Measurements from ENCODE around the gene RUSC1. TPM values are rescaled to one million over a fixed set of nuclear protein-coding genes. Genes with fewer than 3 reads are reported as not detected.

Gene RUSC1
- total RNA-seq, 1 experiment from 2014 or later: 80.3 TPM

DNA sequence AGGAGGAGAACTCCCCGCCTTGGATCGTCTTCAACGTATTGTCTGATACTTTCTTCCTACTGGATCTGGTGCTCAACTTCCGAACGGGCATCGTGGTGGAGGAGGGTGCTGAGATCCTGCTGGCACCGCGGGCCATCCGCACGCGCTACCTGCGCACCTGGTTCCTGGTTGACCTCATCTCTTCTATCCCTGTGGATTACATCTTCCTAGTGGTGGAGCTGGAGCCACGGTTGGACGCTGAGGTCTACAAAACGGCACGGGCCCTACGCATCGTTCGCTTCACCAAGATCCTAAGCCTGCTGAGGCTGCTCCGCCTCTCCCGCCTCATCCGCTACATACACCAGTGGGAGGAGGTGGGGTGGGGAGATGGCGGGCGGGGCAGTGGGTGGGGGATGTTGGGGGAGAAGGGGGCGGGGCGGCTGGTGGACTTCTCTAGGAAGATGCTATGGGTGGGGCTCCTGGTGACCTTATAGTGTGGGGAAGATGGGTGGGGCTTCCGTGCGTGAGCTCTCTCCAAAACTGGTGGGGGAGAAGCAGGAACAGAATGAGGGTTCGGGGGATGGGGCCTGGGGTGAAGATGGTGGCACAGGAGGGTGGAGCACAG, 38.1 kb upstream of the RUSC1 start:
- ATAC-seq (no peak), DNase-seq (no peak)
- Histone ChIP-seq H3F3A (ENCODE audit: low read length, unreplicated experiment) (no peaks in the 10 kb centered on the region), H3K36me3 (ENCODE audit: low read depth, low read length) (no peaks in the 10 kb centered on the region), H3K4me1 (ENCODE audit: insufficient read depth, low read length) (peaks cover 6% of the 10 kb centered on the region; the same call in 1 of the 2 replicates), H3K27ac (ENCODE audit: low read length) (no peak overlapping the region), H3K4me3 (ENCODE audit: low read length) (no peak overlapping the region), H3K9me2 (replicated peaks; ENCODE audit: low read length) (no peaks in the 10 kb centered on the region), H3K9me3 (ENCODE audit: low read length) (no peaks in the 10 kb centered on the region), H2AFZ (ENCODE audit: low read length) (no peak overlapping the region), H4K20me1 (ENCODE audit: low read length) (no peaks in the 10 kb centered on the region), H3K4me2 (ENCODE audit: low read length) (no peak overlapping the region), H3K9ac (ENCODE audit: low read length) (no peak overlapping the region), H3K79me2 (ENCODE audit: low read length) (no peaks in the 10 kb centered on the region), H3K27me3 (ENCODE audit: low read length) (no peaks in the 10 kb centered on the region)
- POLR2A ChIA-PET (ENCODE audit: unreplicated experiment): no interaction called here
- CTCF ChIA-PET: no interaction called here
- no TSS peak for BruUV-seq (replicated peaks)
- no peak for TF ChIP-seq EZH2phosphoT487 (IDR thresholded peaks at IDR 0.05; ENCODE audit: borderline replicate concordance, low read length)
- TF ChIP-seq EZH2 (IDR thresholded peaks at IDR 0.05; ENCODE audit: low read length, unreplicated experiment): no peak
- TF ChIP-seq, protein P1, sequence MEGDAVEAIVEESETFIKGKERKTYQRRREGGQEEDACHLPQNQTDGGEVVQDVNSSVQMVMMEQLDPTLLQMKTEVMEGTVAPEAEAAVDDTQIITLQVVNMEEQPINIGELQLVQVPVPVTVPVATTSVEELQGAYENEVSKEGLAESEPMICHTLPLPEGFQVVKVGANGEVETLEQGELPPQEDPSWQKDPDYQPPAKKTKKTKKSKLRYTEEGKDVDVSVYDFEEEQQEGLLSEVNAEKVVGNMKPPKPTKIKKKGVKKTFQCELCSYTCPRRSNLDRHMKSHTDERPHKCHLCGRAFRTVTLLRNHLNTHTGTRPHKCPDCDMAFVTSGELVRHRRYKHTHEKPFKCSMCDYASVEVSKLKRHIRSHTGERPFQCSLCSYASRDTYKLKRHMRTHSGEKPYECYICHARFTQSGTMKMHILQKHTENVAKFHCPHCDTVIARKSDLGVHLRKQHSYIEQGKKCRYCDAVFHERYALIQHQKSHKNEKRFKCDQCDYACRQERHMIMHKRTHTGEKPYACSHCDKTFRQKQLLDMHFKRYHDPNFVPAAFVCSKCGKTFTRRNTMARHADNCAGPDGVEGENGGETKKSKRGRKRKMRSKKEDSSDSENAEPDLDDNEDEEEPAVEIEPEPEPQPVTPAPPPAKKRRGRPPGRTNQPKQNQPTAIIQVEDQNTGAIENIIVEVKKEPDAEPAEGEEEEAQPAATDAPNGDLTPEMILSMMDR (conservative IDR thresholded peaks at IDR 0.05; ENCODE audit: low read depth, low read length): no peak
- intact Hi-C loops (cut with micrococcal nuclease): no loop called here

DNA sequence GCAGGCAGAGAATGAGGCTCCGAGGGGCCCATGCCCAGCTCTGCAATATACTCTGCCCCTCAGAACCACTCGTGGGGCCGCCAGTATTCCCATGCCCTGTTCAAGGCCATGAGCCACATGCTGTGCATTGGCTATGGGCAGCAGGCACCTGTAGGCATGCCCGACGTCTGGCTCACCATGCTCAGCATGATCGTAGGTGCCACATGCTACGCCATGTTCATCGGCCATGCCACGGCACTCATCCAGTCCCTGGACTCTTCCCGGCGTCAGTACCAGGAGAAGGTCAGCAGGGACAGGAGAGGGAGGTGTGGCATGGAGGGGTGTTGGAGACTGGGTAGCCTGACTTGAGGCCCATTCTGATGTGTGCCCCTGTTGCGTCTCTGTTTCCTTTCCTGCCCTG, 36.2 kb upstream of the RUSC1 start:
- Histone ChIP-seq H3K4me3 (ENCODE audit: low read length) (no peak overlapping the region), H3K79me2 (ENCODE audit: low read length) (no peaks in the 10 kb centered on the region), H3K9me2 (replicated peaks; ENCODE audit: low read length) (no peaks in the 10 kb centered on the region), H4K20me1 (ENCODE audit: low read length) (no peaks in the 10 kb centered on the region), H3K9me3 (ENCODE audit: low read length) (no peaks in the 10 kb centered on the region), H3K27ac (ENCODE audit: low read length) (no peak overlapping the region), H3K9ac (ENCODE audit: low read length) (no peak overlapping the region), H3K27me3 (ENCODE audit: low read length) (no peaks in the 10 kb centered on the region), H3K4me1 (ENCODE audit: insufficient read depth, low read length) (no peaks in the 10 kb centered on the region), H2AFZ (ENCODE audit: low read length) (no peak overlapping the region), H3F3A (ENCODE audit: low read length, unreplicated experiment) (no peaks in the 10 kb centered on the region), H3K4me2 (ENCODE audit: low read length) (no peak overlapping the region), H3K36me3 (ENCODE audit: low read depth, low read length) (no peaks in the 10 kb centered on the region)
- no peak for ATAC-seq
- CTCF ChIA-PET: no interaction called here
- no TSS peak for BruUV-seq (replicated peaks)
- TF ChIP-seq EZH2phosphoT487 (IDR thresholded peaks at IDR 0.05; ENCODE audit: borderline replicate concordance, low read length): no peak
- TF ChIP-seq, protein P1 (conservative IDR thresholded peaks at IDR 0.05; ENCODE audit: low read depth, low read length): no peak
- TF ChIP-seq EZH2 (IDR thresholded peaks at IDR 0.05; ENCODE audit: low read length, unreplicated experiment): no peak
- no peak for DNase-seq
- intact Hi-C loops (cut with micrococcal nuclease): no loop called here
- POLR2A ChIA-PET (ENCODE audit: unreplicated experiment): no interaction called here

GRCh38 chr1:155285063-155285462, 35.6 kb upstream of the RUSC1 start:
- no peak overlapping the region for H2AFZ ChIP-seq (ENCODE audit: low read length)
- H3K9me3 ChIP-seq (ENCODE audit: low read length): no peaks in the 10 kb centered on the region
- H3K9me2 ChIP-seq (replicated peaks; ENCODE audit: low read length): no peaks in the 10 kb centered on the region
- no peaks in the 10 kb centered on the region for H4K20me1 ChIP-seq (ENCODE audit: low read length)
- no peak for TF ChIP-seq EZH2 (IDR thresholded peaks at IDR 0.05; ENCODE audit: low read length, unreplicated experiment)
- TF ChIP-seq EZH2phosphoT487 (IDR thresholded peaks at IDR 0.05; ENCODE audit: borderline replicate concordance, low read length): no peak
- TF ChIP-seq, protein P1 (conservative IDR thresholded peaks at IDR 0.05; ENCODE audit: low read depth, low read length): no peak
- H3F3A ChIP-seq (ENCODE audit: low read length, unreplicated experiment): no peaks in the 10 kb centered on the region
- H3K27ac ChIP-seq (ENCODE audit: low read length): no peak overlapping the region
- BruUV-seq (replicated peaks): no TSS peak
- H3K9ac ChIP-seq (ENCODE audit: low read length): no peak overlapping the region
- intact Hi-C loops (cut with micrococcal nuclease): no loop called here
- ATAC-seq (no peak), DNase-seq (no peak)
- H3K79me2 ChIP-seq (ENCODE audit: low read length): no peaks in the 10 kb centered on the region
- H3K4me2 ChIP-seq (ENCODE audit: low read length): no peak overlapping the region
- no peak overlapping the region for H3K4me3 ChIP-seq (ENCODE audit: low read length)
- H3K4me1 ChIP-seq (ENCODE audit: insufficient read depth, low read length): no peaks in the 10 kb centered on the region
- H3K36me3 ChIP-seq (ENCODE audit: low read depth, low read length): no peaks in the 10 kb centered on the region
- POLR2A ChIA-PET (ENCODE audit: unreplicated experiment): no interaction called here
- CTCF ChIA-PET: no interaction called here
- no peaks in the 10 kb centered on the region for H3K27me3 ChIP-seq (ENCODE audit: low read length)
